T-helper 1 cell treated with Interleukin-12 subunit alpha and Interleukin-12 subunit beta and Interleukin-4 antibody, amounts not matched to agents 30 μg/mL and 1 μg/mL, for 36 hours (primary cell): ENCODE data around the gene ATIC.
"Not testable (repeated sequence)": the region's sequence is repeated elsewhere in the genome, so short reads cannot be mapped to it uniquely, and the experiment has no call there.

Experiments
- H3K27ac Mint-ChIP-seq: one replicate; pipeline ENCODE4 v1.8.0; 2021; ENCODE audit warnings: mild to moderate bottlenecking, mixed read lengths
- H3K27me3 Mint-ChIP-seq: one replicate; pipeline ENCODE4 v1.8.0; 2021; ENCODE audit warnings: low read depth, mixed read lengths
- H3K36me3 Mint-ChIP-seq: one replicate; pipeline ENCODE4 v1.8.0; 2021; ENCODE audit warnings: low read depth, mixed read lengths
- H3K4me1 Mint-ChIP-seq: one replicate; pipeline ENCODE4 v1.8.0; 2021; ENCODE audit warnings: low read depth, mixed read lengths
- H3K4me3 Mint-ChIP-seq: one replicate; pipeline ENCODE4 v1.8.0; 2021; ENCODE audit warnings: mild to moderate bottlenecking, moderate library complexity, mixed read lengths
- H3K9me3 Mint-ChIP-seq: one replicate; pipeline ENCODE4 v1.8.0; 2021; ENCODE audit warnings: mixed read lengths

ATIC gene

DNA sequence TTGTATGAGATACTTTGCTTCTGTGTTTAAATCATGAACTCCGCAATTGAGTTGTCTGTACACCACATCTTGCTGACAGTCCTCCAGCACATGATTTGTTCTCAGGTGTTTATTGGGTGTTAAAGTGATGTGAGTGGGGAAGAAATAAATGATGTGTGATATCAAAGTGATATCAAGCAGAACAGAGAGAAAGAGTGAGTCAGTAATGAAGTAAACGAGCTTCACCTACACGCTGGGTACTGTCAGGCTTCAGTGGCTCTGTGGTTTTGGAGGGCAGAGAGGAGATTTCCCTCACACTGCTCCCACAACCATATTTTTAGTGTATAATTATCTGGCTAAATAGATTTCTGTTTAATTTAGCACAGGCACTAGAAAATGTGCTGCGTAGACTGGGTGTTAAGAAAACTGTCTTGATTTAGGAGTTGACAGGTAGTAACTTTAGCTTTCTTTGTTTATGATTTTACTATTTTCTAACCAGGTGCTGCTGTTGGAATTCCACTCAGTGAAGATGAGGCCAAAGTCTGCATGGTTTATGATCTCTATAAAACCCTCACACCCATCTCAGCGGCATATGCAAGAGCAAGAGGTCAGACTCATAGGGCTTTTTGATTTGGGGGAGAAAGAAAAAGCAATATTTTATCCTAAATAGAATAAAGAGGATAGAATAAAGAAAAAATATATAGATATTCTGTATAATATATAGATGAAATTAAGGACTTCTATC lies 21.2 kb downstream of the ATIC start:
- Mint-ChIP-seq H3K9me3 (no peaks in the 10 kb centered on the region), H3K27ac (no peak overlapping the region), H3K4me3 (no peak overlapping the region), H3K4me1 (peaks cover 8% of the 10 kb centered on the region), H3K27me3 (no peaks in the 10 kb centered on the region), H3K36me3 (peaks cover 47% of the 10 kb centered on the region)

DNA sequence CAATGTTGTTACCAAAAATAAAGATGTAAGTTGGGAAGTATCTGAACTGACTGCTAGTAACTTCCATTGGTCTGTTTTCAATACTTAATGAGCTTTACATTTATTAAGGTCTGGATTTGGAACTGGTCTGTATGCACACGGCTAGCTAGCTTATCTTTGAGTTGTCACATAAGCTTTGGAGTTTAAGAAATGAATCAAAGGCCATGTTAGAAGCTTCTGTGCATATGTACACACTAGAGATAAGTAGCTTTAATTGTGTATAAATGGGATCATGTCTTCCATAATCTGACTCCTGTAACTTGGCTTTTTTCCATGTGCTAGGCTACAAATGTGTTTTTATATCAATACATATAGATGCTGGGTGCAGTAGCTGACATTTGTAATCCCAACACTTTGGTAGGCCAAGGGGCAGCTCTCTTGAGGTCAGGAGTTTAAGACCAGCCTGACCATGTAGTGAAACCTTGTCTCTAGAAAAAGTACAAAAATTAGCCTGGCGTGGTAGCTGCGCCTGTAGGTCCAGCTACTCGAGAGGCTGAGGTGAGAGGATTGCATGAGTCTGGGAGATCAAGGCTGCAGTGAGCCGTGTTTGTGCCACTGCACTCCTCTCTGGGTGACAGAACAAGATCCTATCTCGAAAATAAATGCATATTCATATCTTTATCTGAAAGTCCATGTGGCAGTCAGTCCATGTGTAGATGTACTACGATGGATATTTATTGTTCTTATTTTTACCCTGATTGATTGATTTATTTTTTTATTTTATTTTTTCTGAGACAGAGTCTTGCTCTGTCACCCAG lies 27.2 kb downstream of the ATIC start:
- H3K4me3 Mint-ChIP-seq, result no peak overlapping the region
- H3K4me1 Mint-ChIP-seq, result peaks cover 3% of the 10 kb centered on the region
- H3K9me3 Mint-ChIP-seq, result no peaks in the 10 kb centered on the region
- no peak overlapping the region for H3K27ac Mint-ChIP-seq
- H3K27me3 Mint-ChIP-seq, result no peaks in the 10 kb centered on the region
- peaks cover 55% of the 10 kb centered on the region for H3K36me3 Mint-ChIP-seq

- Mint-ChIP-seq H3K4me3 (no peak overlapping the region), H3K27ac (no peak overlapping the region), H3K27me3 (no peaks in the 10 kb centered on the region), H3K4me1 (no peaks in the 10 kb centered on the region), H3K36me3 (peaks cover 65% of the 10 kb centered on the region), H3K9me3 (no peaks in the 10 kb centered on the region)
Measured at GRCh38 chr2:215347878-215348277, 36.0 kb downstream of the ATIC start.

DNA sequence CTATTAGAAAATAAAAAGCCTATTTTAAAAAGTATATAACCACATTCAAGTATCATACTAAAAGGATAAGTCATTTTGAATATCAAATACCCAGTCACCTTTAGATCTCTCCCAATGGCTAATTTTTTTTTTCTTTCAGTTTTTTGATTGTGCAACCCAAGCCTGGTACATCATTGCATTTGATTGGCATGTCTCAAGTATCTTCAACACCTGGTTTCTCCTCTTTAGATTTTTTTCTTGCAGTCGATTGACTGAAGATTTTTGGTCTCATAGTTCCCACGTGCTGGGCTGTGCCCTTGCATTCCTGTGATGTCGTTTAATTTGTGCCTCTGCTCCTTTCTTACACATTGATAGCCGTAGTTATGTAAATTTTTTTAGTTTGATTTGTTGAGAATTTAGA lies 40.7 kb downstream of the ATIC start:
- no peak overlapping the region for H3K4me3 Mint-ChIP-seq
- no peaks in the 10 kb centered on the region for H3K9me3 Mint-ChIP-seq
- no peaks in the 10 kb centered on the region for H3K27me3 Mint-ChIP-seq
- peaks cover 44% of the 10 kb centered on the region for H3K36me3 Mint-ChIP-seq
- H3K27ac Mint-ChIP-seq, result no peak overlapping the region
- H3K4me1 Mint-ChIP-seq, result no peaks in the 10 kb centered on the region

GRCh38 chr2:215354771-215355695 lies 43.2 kb downstream of the ATIC start:
- no peak overlapping the region for H3K27ac Mint-ChIP-seq
- no peaks in the 10 kb centered on the region for H3K9me3 Mint-ChIP-seq
- no peaks in the 10 kb centered on the region for H3K4me1 Mint-ChIP-seq
- no peak overlapping the region for H3K4me3 Mint-ChIP-seq
- no peaks in the 10 kb centered on the region for H3K27me3 Mint-ChIP-seq
- peaks cover 29% of the 10 kb centered on the region for H3K36me3 Mint-ChIP-seq

DNA sequence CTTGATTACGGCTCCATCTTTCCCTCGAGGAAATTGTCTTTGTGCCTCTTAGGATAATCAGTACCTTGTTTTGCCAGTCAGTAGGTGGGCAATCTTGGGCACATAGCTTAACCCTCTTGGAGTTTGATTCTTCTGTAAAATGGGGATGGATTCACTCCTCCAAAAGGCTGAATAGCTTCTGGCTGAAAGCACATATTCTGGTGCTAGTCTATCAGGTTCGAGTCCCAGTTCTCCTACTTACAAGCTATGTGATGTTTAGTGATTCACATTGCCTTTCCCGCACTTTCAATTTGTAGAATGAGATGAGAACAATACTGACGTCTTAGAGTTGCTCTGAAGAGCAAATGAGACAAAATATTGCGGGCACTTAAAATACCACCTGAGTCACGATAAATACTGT lies 43.9 kb downstream of the ATIC start:
- H3K4me1 Mint-ChIP-seq, result no peaks in the 10 kb centered on the region
- peaks cover 25% of the 10 kb centered on the region for H3K36me3 Mint-ChIP-seq
- no peak overlapping the region for H3K27ac Mint-ChIP-seq
- no peak overlapping the region for H3K4me3 Mint-ChIP-seq
- no peaks in the 10 kb centered on the region for H3K9me3 Mint-ChIP-seq
- H3K27me3 Mint-ChIP-seq, result no peaks in the 10 kb centered on the region

- Mint-ChIP-seq H3K4me3 (no peak overlapping the region), H3K4me1 (no peaks in the 10 kb centered on the region)
Measured at GRCh38 chr2:215356334-215356947, 44.6 kb downstream of the ATIC start.

DNA sequence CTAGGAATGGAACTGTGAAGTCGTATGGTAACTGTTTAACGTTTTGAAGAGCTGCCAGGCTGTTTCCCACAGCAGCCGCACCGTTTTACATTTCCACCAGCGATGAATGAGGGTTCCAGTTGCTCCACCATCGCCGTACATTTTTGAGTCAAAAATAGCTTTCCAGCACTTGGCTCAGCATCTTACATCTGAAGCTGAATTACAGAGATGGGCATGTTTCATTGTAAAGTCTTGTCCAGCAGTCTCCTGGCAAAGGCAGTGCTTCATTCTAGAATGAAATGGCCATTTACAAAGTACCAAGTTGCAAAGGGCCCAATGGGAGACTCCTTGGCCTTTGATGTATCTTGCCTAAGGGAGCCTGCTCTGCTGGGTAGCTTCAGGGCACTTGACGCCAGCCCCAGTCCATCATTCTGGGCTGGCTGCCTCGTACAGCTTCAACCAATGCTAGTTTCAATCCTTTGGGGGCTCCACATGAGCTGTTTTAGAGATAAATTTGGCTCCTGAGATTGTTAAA lies 45.1 kb downstream of the ATIC start:
- no peak overlapping the region for H3K4me3 Mint-ChIP-seq

More at GRCh38 chr2:215356334-215356947, 44.6 kb downstream of the ATIC start:
- H3K27ac Mint-ChIP-seq, result no peak overlapping the region
- peaks cover 23% of the 10 kb centered on the region for H3K36me3 Mint-ChIP-seq
- H3K27me3 Mint-ChIP-seq, result no peaks in the 10 kb centered on the region
- H3K9me3 Mint-ChIP-seq, result no peaks in the 10 kb centered on the region

DNA sequence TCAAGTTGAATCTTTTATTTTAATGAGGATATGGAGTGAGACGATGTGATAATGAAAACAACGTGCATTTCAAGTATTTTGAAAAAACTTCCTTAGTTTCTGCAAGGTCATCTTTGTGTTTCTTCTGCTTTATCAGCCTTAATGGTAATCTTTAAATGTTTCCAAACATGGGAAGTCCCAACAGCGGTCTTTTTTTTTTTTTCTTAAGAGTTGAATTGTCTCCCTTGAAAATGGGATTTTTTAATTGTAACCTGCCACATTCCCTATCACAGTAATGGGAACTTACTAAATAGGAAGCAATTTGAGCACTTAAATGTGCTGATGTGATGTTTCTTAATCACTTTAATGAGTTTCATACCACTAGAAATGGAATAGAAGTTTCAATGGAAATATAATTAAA lies 45.8 kb downstream of the ATIC start:
- no peaks in the 10 kb centered on the region for H3K9me3 Mint-ChIP-seq
- H3K27ac Mint-ChIP-seq, result no peak overlapping the region
- no peaks in the 10 kb centered on the region for H3K27me3 Mint-ChIP-seq
- no peak overlapping the region for H3K4me3 Mint-ChIP-seq
- peaks cover 16% of the 10 kb centered on the region for H3K36me3 Mint-ChIP-seq
- H3K4me1 Mint-ChIP-seq, result no peaks in the 10 kb centered on the region

More for the DNA sequence above, 45.1 kb downstream of the ATIC start:
- H3K27me3 Mint-ChIP-seq, result no peaks in the 10 kb centered on the region
- no peaks in the 10 kb centered on the region for H3K4me1 Mint-ChIP-seq
- H3K9me3 Mint-ChIP-seq, result no peaks in the 10 kb centered on the region
- no peak overlapping the region for H3K27ac Mint-ChIP-seq
- H3K36me3 Mint-ChIP-seq, result peaks cover 18% of the 10 kb centered on the region

GRCh38 chr2:215358312-215358845 lies 46.5 kb downstream of the ATIC start:
- H3K4me3 Mint-ChIP-seq, result no peak overlapping the region
- H3K4me1 Mint-ChIP-seq, result no peaks in the 10 kb centered on the region
- no peaks in the 10 kb centered on the region for H3K9me3 Mint-ChIP-seq
- no peak overlapping the region for H3K27ac Mint-ChIP-seq
- peaks cover 13% of the 10 kb centered on the region for H3K36me3 Mint-ChIP-seq
- H3K27me3 Mint-ChIP-seq, result no peaks in the 10 kb centered on the region

DNA sequence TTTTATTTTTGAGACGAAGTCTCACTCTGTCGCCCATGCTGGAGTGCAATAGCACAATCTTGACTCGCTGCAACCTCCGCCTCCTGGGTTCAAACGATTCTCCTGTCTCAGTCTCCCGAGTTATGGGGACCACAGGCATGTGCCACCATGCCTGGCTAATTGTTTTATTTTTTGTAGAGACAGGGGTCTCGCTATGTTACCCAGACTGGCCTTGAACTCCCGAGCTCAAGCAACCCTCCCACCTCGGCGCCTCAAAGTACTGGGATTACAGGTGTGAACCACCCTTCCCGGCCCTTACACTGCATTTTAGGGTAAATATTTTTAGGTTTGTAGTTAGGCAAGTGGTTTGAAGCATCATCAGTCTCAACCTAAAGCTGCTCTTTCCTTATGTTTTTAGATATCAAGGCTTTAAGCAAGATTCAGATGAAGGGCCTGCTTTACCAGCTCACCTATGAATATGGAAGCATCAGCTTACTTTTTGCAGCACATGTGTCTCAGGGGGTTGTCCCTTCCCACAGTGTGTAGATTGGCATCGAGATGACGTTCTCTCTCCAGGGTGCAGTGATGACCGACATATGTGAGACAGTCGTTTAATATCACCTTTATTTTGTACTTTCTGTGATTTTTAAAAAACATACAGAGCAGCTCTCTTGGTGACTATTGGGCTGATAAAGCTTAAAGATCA lies 47.2 kb downstream of the ATIC start:
- Mint-ChIP-seq H3K36me3 (peaks cover 17% of the 10 kb centered on the region), H3K4me1 (no peaks in the 10 kb centered on the region), H3K27me3 (no peaks in the 10 kb centered on the region), H3K9me3 (no peaks in the 10 kb centered on the region), H3K27ac (no peak overlapping the region), H3K4me3 (no peak overlapping the region)

- Mint-ChIP-seq H3K27me3 (no peaks in the 10 kb centered on the region), H3K9me3 (no peaks in the 10 kb centered on the region), H3K27ac (no peak overlapping the region), H3K4me1 (no peaks in the 10 kb centered on the region), H3K4me3 (no peak overlapping the region), H3K36me3 (peaks cover 15% of the 10 kb centered on the region)
Measured at GRCh38 chr2:215359576-215359922, 47.7 kb downstream of the ATIC start.

GRCh38 chr2:215360059-215360458 lies 48.2 kb downstream of the ATIC start:
- H3K4me1 Mint-ChIP-seq, H3K27me3 Mint-ChIP-seq, H3K9me3 Mint-ChIP-seq, H3K27ac Mint-ChIP-seq, H3K4me3 Mint-ChIP-seq: not testable (repeated sequence)
- peaks cover 15% of the 10 kb centered on the region for H3K36me3 Mint-ChIP-seq
